A549 (cell line): ENCODE results near the gene DNAJA3. TPM values are rescaled to one million over a fixed set of nuclear protein-coding genes. Genes with fewer than 3 reads are reported as not detected.

Source experiments
- ATAC-seq, 2 experiments: fragments of 200-7000 bp in 1 of 2; fragments of >200 bp in 1 of 2; cut with Nextera tagmentation in 1 of 2; cut with Tn5 transposase in 1 of 2; 3 replicates each; pipeline versions ENCODE4 v1.8.0 to v1.9.1; 2018 to 2020; ENCODE audit warnings: mild to moderate bottlenecking in 1 of 2, moderate library complexity in 1 of 2
- CTCF ChIA-PET: fragments of 300-600 bp; sonication (Branson Sonifier 250); formaldehyde crosslinking; extraction: SDS; loops from one replicate; lab custom pipeline; 2021; ENCODE audit warnings: antibody characterized with exemption, inconsistent platforms; lab: Yijun Ruan, JAX
- POLR2A ChIA-PET: fragments of 350-600 bp; formaldehyde crosslinking; extraction: SDS; loops from one replicate; lab custom pipeline; 2021; ENCODE audit warnings: antibody characterized with exemption, inconsistent platforms; lab: Yijun Ruan, JAX
- DNase-seq, 2 experiments: peaks; one replicate each; pipeline versions ENCODE4 v3.0.0 to v3.0.0-alpha.2; 2011 to 2016; ENCODE audit warnings: low read depth in 1 of 2, low spot score in 1 of 2
- FAIRE-seq: peaks from 2 replicates; lab custom pipeline; 2011; peaks lifted over from hg19 to GRCh38; lab: Jason Lieb, UNC
- H3K27ac ChIP-seq, 2 experiments: fragments of >200 bp; sonication (Bioruptor Twin); formaldehyde crosslinking; 3 replicates each; pipeline ENCODE4 v1.5.1; 2016 to 2017
- H3K4me1 ChIP-seq: fragments of >200 bp; sonication (Bioruptor Twin); formaldehyde crosslinking; 3 replicates; pipeline ENCODE4 v1.6.1; 2016
- H3K4me2 ChIP-seq: fragments of >200 bp; sonication (Bioruptor Twin); formaldehyde crosslinking; 3 replicates; pipeline ENCODE4 v1.6.1; 2016
- H3K4me3 ChIP-seq: fragments of >200 bp; sonication (Bioruptor Twin); formaldehyde crosslinking; 3 replicates; pipeline ENCODE4 v1.5.1; 2016
- H3K9me3 ChIP-seq: fragments of >200 bp; sonication (Bioruptor Twin); formaldehyde crosslinking; 3 replicates; pipeline ENCODE4 v1.6.1; 2016
- CEBPB ChIP-seq, 2 experiments: fragments of >200 bp in 1 of 2; sonication (Bioruptor Twin) in 1 of 2; formaldehyde crosslinking in 1 of 2; IDR thresholded peaks; 2 replicates each; pipeline ENCODE4 v1.6.1; 2012 to 2016
- CHD2 ChIP-seq: fragments of 150-350 bp; IDR thresholded peaks from 2 replicates; pipeline ENCODE4 v1.6.1; 2014; ENCODE audit warnings: low read length; ENCODE audit not compliant: partially characterized antibody
- EHF ChIP-seq: fragments of 250-450 bp; sonication (Bioruptor Pico); IDR thresholded peaks from 2 replicates; pipeline ENCODE4 v1.5.0; 2020; ENCODE audit warnings: mild to moderate bottlenecking
- ESRRA ChIP-seq: fragments of 150-350 bp; IDR thresholded peaks from 2 replicates; pipeline ENCODE4 v1.6.1; 2014; ENCODE audit warnings: mild to moderate bottlenecking, low read length, borderline replicate concordance
- FOSB ChIP-seq: fragments of 250-450 bp; sonication (Bioruptor Pico); IDR thresholded peaks from 2 replicates; pipeline ENCODE4 v1.5.0; 2020; ENCODE audit warnings: mild to moderate bottlenecking, moderate library complexity
- FOXS1 ChIP-seq: fragments of 250-450 bp; sonication (Bioruptor Pico); IDR thresholded peaks from 2 replicates; pipeline ENCODE4 v1.5.0; 2020; ENCODE audit warnings: mild to moderate bottlenecking, moderate library complexity
- HEYL ChIP-seq: fragments of 250-450 bp; sonication (Bioruptor Pico); IDR thresholded peaks from 2 replicates; pipeline ENCODE4 v1.8.0; 2021; ENCODE audit warnings: mild to moderate bottlenecking, moderate library complexity
- HOXA7 ChIP-seq: fragments of 250-450 bp; sonication (Bioruptor Pico); IDR thresholded peaks from 2 replicates; pipeline ENCODE4 v1.5.0; 2020; ENCODE audit warnings: mild to moderate bottlenecking, moderate library complexity
- JUN ChIP-seq, 2 experiments: fragments of >200 bp; sonication (Bioruptor Twin); formaldehyde crosslinking; IDR thresholded peaks; 2 replicates in 1 of 2; 3 replicates in 1 of 2; pipeline ENCODE4 v1.6.1; 2016 to 2017
- KDM5A ChIP-seq: fragments of 200-600 bp; sonication (generic); IDR thresholded peaks from 2 replicates; pipeline ENCODE4 v1.6.1; 2016; ENCODE audit warnings: antibody characterized with exemption, mild to moderate bottlenecking
- MAFK ChIP-seq: fragments of 450-650 bp; IDR thresholded peaks from 2 replicates; pipeline ENCODE4 v1.6.1; 2014; ENCODE audit not compliant: partially characterized antibody
- MAZ ChIP-seq: fragments of 150-350 bp; IDR thresholded peaks from 2 replicates; pipeline ENCODE4 v1.6.1; 2014; ENCODE audit warnings: antibody characterized with exemption, low read depth, low read length, borderline replicate concordance
- MYC ChIP-seq: IDR thresholded peaks from 2 replicates; pipeline ENCODE4 v1.6.1; 2012; ENCODE audit warnings: mild to moderate bottlenecking, inconsistent platforms, low read length, improper control_type of control experiment, borderline replicate concordance
- NPAS2 ChIP-seq: fragments of 250-450 bp; sonication (Bioruptor Pico); IDR thresholded peaks from 2 replicates; pipeline ENCODE4 v1.8.0; 2022; ENCODE audit warnings: mild to moderate bottlenecking, moderate library complexity, borderline replicate concordance
- POLR2AphosphoS2 ChIP-seq: conservative IDR thresholded peaks from 2 replicates; pipeline ENCODE4 v1.6.1; 2012; ENCODE audit warnings: low read length, improper control_type of control experiment, inconsistent platforms
- RARB ChIP-seq: fragments of 250-450 bp; sonication (Bioruptor Pico); IDR thresholded peaks from 2 replicates; pipeline ENCODE4 v1.8.0; 2021; ENCODE audit warnings: mild to moderate bottlenecking, moderate library complexity
- RCOR1 ChIP-seq: fragments of 150-350 bp; IDR thresholded peaks from 2 replicates; pipeline ENCODE4 v1.6.1; 2014; ENCODE audit warnings: antibody characterized with exemption, low read length, low read depth
- RFX5 ChIP-seq: fragments of 450-650 bp; IDR thresholded peaks from 2 replicates; pipeline ENCODE4 v1.7.1; 2014; ENCODE audit warnings: antibody characterized with exemption, mild to moderate bottlenecking, moderate library complexity
- SMC3 ChIP-seq: fragments of >200 bp; sonication (Bioruptor Twin); formaldehyde crosslinking; IDR thresholded peaks from 3 replicates; pipeline ENCODE4 v1.6.1; 2018; ENCODE audit warnings: inconsistent platforms
- SREBF2 ChIP-seq: fragments of 450-650 bp; IDR thresholded peaks from 2 replicates; pipeline ENCODE4 v1.6.1; 2014; ENCODE audit warnings: mild to moderate bottlenecking, moderate library complexity
- TFCP2L1 ChIP-seq: fragments of 250-450 bp; sonication (Bioruptor Pico); IDR thresholded peaks from 2 replicates; pipeline ENCODE4 v1.5.0; 2021; ENCODE audit warnings: mild to moderate bottlenecking
- TP53 ChIP-seq: fragments of 250-450 bp; sonication (Bioruptor Pico); IDR thresholded peaks from 2 replicates; pipeline ENCODE4 v1.5.0; 2021; ENCODE audit warnings: mild to moderate bottlenecking, moderate library complexity
- ZNF302 ChIP-seq: fragments of 250-450 bp; sonication (Bioruptor Pico); IDR thresholded peaks from 2 replicates; pipeline ENCODE4 v1.9.0; 2021; ENCODE audit warnings: inconsistent platforms, mild to moderate bottlenecking, moderate library complexity
- WGBS: methylation state at CpG from one replicate; pipeline ENCODE4 v1.1.6; 2017; ENCODE audit errors: missing lambda C conversion rate; 5-methylcytosine and 5-hydroxymethylcytosine counted together
- polyA plus RNA-seq, 4 experiments: library from polyadenylated mRNA; depleted of rRNA in 3 of 4; stranded (reverse); fragments of >200 nt; fragmentation: RNase III in 1 of 4; extraction: RNeasy Plus Mini Kit Qiagen cat#74134 plus additional on column Dnase treatment in 1 of 4; gene quantifications; 2 replicates in 3 of 4; 3 replicates in 1 of 4; pipeline ENCODE4 v1.2.3, GENCODE V29; 2011 to 2017
- TF ChIP-seq, protein P1 (sequence below): fragments of >200 bp; sonication (Bioruptor Twin); formaldehyde crosslinking; IDR thresholded peaks from 2 replicates; pipeline ENCODE4 v1.6.1; 2016
- TF ChIP-seq, protein P2 (sequence below): fragments of 250-450 bp; sonication (Bioruptor Pico); IDR thresholded peaks from 2 replicates; pipeline ENCODE4 v1.5.0; 2021; ENCODE audit warnings: mild to moderate bottlenecking, moderate library complexity, borderline replicate concordance
- TF ChIP-seq, protein P3 (sequence below): fragments of >200 bp; sonication (Bioruptor Twin); formaldehyde crosslinking; IDR thresholded peaks from 3 replicates; pipeline ENCODE4 v1.6.1; 2016

The DNAJA3 gene
- polyA plus RNA-seq, 2 of the 4 experiments (the other 2 are of a cell fraction): 64.6 to 77.2 TPM

DNA sequence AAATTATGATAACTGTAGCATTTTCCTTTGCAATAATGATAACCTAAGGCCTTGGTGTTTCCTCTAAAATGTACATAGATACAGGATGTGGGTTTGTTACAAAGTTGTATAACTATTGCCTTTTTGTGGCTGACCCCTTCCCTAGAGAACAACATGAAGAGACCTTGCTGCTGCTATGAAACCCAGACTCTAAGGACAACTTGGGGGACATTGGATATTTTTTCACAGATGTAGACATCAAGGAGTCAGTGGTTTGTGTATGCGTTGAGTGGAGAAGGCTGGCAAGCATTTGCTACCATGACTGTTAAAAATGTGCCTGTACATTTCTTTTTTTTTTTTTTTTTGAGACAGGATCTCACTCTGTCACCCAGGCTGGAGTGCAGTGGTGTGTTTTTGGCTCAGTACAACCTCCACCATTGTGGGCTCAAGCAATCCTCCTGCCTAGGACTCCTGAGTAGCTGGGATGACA lies 62.9 kb downstream of the DNAJA3 start:
- FAIRE-seq (no peak), ATAC-seq (peak in 1 of 2 experiments; percentile 35; a peak in 3 of 6 replicates), DNase-seq (no peak)
- peaks cover 18% of the 10 kb centered on the region; the same call in 2 of the 3 replicates for H3K4me1 ChIP-seq
- ChIA-PET POLR2A (no interaction called here), CTCF (interaction anchor here (0.7 to 4.5 kb wide), 4 partner anchors 10 to 135 kb away, joined by 3 to 19 read pairs (median 8); no protein-coding TSS in a partner anchor)
- H3K9me3 ChIP-seq: no peaks in the 10 kb centered on the region
- H3K4me2 ChIP-seq: no peak overlapping the region; the same call in 2 of the 3 replicates
- peak overlapping the region in 1 of 2 experiments; percentile 53; a peak in 2 of 6 replicates for H3K27ac ChIP-seq
- TF ChIP-seq POLR2AphosphoS2 (no peak), MYC (no peak), EHF (CRISPR knock-in tag) (no peak), ZNF302 (CRISPR knock-in tag) (no peak), KDM5A (no peak), SMC3 (no peak), RARB (CRISPR knock-in tag) (no peak), CEBPB (IDR thresholded peaks at IDR 0.05) (no peak), HEYL (no peak), FOSB (CRISPR knock-in tag) (no peak), HOXA7 (no peak), JUN (IDR thresholded peaks at IDR 0.05) (no peak)
- TF ChIP-seq, all 56 proteins: peak for 0
- WGBS: 100% methylated on average over 1 of the region's 1 CpG
- H3K4me3 ChIP-seq: no peak overlapping the region

DNA sequence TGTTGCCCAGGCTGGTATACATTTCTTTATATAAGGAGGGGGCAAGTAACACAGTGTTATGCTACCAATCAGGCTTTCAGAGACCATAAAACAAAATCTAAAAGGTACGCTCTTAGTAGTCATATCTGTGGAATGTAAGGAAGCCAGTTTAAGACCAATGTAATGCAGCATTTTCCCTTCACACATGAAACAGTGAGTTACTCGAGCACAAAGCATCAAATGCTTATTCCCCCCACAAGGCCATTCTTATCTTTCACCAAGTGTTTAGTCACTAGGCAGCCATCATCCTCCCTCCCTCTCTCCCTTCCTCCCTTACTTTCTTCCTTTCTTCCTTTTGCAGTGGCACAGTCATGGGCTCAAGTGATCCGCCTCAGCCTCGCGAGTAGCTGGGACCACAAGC lies 63.4 kb downstream of the DNAJA3 start:
- TF ChIP-seq CHD2 (no peak), TP53 (CRISPR knock-in tag) (no peak), RFX5 (no peak), RCOR1 (no peak), JUN (IDR thresholded peaks at IDR 0.05) (no peak)
- no peak for DNase-seq
- POLR2A ChIA-PET: no interaction called here
- H3K27ac ChIP-seq: peak overlapping the region in 1 of 2 experiments; percentile 53; a peak in 3 of 6 replicates
- no peak for FAIRE-seq
- H3K4me3 ChIP-seq: no peak overlapping the region
- no peaks in the 10 kb centered on the region for H3K9me3 ChIP-seq
- H3K4me1 ChIP-seq: peaks cover 18% of the 10 kb centered on the region; the same call in 2 of the 3 replicates
- peak in 1 of 2 experiments; percentile 50; a peak in 3 of 6 replicates for ATAC-seq
- CTCF ChIA-PET: interaction anchor here (1.2 to 2.3 kb wide), 2 partner anchors 17 to 135 kb away, joined by 3 to 12 read pairs; no protein-coding TSS in a partner anchor
- 81% methylated on average over 5 of the region's 5 CpGs for WGBS
- no peak overlapping the region for H3K4me2 ChIP-seq

DNA sequence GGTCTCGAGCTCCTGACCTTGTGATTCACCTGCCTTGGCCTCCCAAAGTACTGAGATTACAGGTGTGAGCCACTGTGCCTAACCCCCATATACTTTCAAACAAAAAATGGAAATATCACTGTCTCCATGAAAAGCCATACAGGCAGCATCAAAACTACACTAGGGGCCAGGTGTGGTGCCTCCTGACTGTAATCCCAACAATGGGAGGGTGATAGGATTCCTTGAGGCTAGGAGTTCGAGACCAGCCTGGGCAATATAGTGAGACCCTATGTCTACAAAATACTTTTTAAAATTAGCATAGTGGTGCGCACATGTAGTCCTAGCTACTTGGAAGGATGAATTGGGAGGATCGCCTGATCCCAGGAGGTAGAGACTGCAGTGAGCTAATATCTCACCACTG lies 66.2 kb downstream of the DNAJA3 start:
- ATAC-seq (no peak), DNase-seq (no peak), FAIRE-seq (no peak)
- Histone ChIP-seq H3K4me1 (peaks cover 40% of the 10 kb centered on the region), H3K4me2 (no peak overlapping the region), H3K27ac (no peak overlapping the region), H3K4me3 (no peak overlapping the region), H3K9me3 (no peaks in the 10 kb centered on the region)
- TF ChIP-seq ESRRA: no peak
- 94% methylated on average over 4 of the region's 4 CpGs for WGBS
- POLR2A ChIA-PET: no interaction called here
- CTCF ChIA-PET: interaction anchor here (0.7 to 3.7 kb wide), 5 partner anchors 9 to 19 kb away, joined by 3 to 27 read pairs (median 4); no protein-coding TSS in a partner anchor

DNA sequence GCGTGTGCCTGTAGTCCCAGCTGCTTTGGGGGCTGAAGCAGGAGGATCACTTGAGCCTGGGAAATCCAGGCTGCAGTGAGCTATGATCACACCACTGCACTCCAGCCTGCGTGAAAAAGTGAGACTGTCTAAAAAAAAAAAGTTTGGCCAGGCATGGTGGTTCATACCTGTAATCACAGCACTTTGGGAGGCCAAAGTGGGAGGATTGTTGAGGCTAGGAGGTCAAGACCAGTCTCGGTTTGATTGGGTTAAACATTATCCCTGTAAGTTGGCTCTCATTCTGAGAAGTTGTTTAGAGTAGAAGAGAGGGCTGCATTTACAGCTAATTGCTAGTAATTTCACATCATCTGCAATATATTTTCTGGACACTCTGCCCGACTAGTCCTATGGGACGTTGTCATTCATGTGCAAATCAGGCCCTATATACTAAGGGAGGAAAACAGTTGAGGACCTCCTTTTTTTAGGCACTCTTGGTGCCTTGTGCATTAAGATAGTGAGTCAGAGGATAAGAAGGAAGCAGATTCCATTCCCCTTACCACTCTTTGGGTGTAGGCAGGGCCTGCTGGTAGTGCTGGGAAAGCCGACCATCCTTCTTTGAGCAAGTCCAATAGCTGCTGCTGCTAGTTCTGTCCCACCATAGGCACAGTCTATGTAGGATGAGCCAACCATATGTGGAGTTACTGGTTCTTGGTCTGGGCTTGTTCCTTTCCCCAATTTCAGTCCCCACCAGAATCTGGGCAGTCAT lies 69.2 kb downstream of the DNAJA3 start:
- DNase-seq (peak in 1 of 2 experiments; percentile 62), ATAC-seq (peak; percentile 63 to 84; a peak in 5 of 6 replicates), FAIRE-seq (no peak)
- Histone ChIP-seq H3K4me2 (peak overlapping the region; percentile 41), H3K4me1 (peaks cover 26% of the 10 kb centered on the region), H3K4me3 (no peak overlapping the region), H3K27ac (peak overlapping the region in 1 of 2 experiments; percentile 68; a peak in 4 of 6 replicates), H3K9me3 (no peaks in the 10 kb centered on the region)
- 59% methylated on average over 6 of the region's 6 CpGs for WGBS
- CTCF ChIA-PET: interaction anchor here (0.7 to 3.7 kb wide), 4 partner anchors 12 to 28 kb away, joined by 4 to 27 read pairs (median 10); partner anchors contain the start of gene HMOX2
- POLR2A ChIA-PET: no interaction called here
- TF ChIP-seq FOSB (CRISPR knock-in tag): no peak
- TF ChIP-seq MAFK: no peak
- TF ChIP-seq MAZ: no peak
- TF ChIP-seq SMC3: no peak
- no peak for TF ChIP-seq SREBF2
- TF ChIP-seq POLR2AphosphoS2: no peak
- TF ChIP-seq, protein P1, sequence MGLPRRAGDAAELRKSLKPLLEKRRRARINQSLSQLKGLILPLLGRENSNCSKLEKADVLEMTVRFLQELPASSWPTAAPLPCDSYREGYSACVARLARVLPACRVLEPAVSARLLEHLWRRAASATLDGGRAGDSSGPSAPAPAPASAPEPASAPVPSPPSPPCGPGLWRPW: no peak
- no peak for TF ChIP-seq NPAS2 (CRISPR knock-in tag)
- TF ChIP-seq, protein P2, sequence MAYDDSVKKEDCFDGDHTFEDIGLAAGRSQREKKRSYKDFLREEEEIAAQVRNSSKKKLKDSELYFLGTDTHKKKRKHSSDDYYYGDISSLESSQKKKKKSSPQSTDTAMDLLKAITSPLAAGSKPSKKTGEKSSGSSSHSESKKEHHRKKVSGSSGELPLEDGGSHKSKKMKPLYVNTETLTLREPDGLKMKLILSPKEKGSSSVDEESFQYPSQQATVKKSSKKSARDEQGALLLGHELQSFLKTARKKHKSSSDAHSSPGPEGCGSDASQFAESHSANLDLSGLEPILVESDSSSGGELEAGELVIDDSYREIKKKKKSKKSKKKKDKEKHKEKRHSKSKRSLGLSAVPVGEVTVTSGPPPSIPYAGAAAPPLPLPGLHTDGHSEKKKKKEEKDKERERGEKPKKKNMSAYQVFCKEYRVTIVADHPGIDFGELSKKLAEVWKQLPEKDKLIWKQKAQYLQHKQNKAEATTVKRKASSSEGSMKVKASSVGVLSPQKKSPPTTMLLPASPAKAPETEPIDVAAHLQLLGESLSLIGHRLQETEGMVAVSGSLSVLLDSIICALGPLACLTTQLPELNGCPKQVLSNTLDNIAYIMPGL: no peak
- TF ChIP-seq TP53 (CRISPR knock-in tag): no peak
- TF ChIP-seq, protein P3, sequence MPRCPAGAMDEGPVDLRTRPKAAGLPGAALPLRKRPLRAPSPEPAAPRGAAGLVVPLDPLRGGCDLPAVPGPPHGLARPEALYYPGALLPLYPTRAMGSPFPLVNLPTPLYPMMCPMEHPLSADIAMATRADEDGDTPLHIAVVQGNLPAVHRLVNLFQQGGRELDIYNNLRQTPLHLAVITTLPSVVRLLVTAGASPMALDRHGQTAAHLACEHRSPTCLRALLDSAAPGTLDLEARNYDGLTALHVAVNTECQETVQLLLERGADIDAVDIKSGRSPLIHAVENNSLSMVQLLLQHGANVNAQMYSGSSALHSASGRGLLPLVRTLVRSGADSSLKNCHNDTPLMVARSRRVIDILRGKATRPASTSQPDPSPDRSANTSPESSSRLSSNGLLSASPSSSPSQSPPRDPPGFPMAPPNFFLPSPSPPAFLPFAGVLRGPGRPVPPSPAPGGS: no peak
- no peak for TF ChIP-seq FOXS1 (CRISPR knock-in tag)
- TF ChIP-seq TFCP2L1 (CRISPR knock-in tag): no peak
